Measurements from ENCODE around the gene MICB. TPM values are rescaled to one million over a fixed set of nuclear protein-coding genes. Genes with fewer than 3 reads are reported as not detected.

Gene MICB
- total RNA-seq, 2 donors from 2014 or later: 25.8 to 34.3 TPM

- H3K36me3 Mint-ChIP-seq (ENCODE audit: low read depth): peaks cover 86% of the 10 kb centered on the region
- peak overlapping the region; percentile 22 for H3K27ac Mint-ChIP-seq
- peaks cover 68% of the 10 kb centered on the region for H3K4me1 Mint-ChIP-seq
Measured at GRCh38 chr6:31467151-31467550, 30.8 kb upstream of the MICB start.

GRCh38 chr6:31468311-31468710 lies 29.6 kb upstream of the MICB start:
- Mint-ChIP-seq H3K9me3 (no peaks in the 10 kb centered on the region), H3K27me3 (no peaks in the 10 kb centered on the region), H3K36me3 (ENCODE audit: low read depth) (peaks cover 75% of the 10 kb centered on the region), H3K4me1 (peaks cover 71% of the 10 kb centered on the region), H3K27ac (no peak overlapping the region), H3K4me3 (peak overlapping the region; percentile 100)
- ATAC-seq (replicated peaks): no peak

More at GRCh38 chr6:31467151-31467550, 30.8 kb upstream of the MICB start:
- Mint-ChIP-seq H3K4me3 (peak overlapping the region; percentile 100), H3K27me3 (no peaks in the 10 kb centered on the region), H3K9me3 (no peaks in the 10 kb centered on the region)
- ATAC-seq (replicated peaks): no peak

- peaks cover 50% of the 10 kb centered on the region for H3K36me3 Mint-ChIP-seq (ENCODE audit: low read depth)
- no peaks in the 10 kb centered on the region for H3K9me3 Mint-ChIP-seq
- peak overlapping the region; percentile 51 for H3K4me3 Mint-ChIP-seq
- peaks cover 72% of the 10 kb centered on the region for H3K4me1 Mint-ChIP-seq
- H3K27ac Mint-ChIP-seq: peak overlapping the region; percentile 84
- ATAC-seq (replicated peaks): no peak
- H3K27me3 Mint-ChIP-seq: no peaks in the 10 kb centered on the region
Measured at GRCh38 chr6:31470801-31471200, 27.1 kb upstream of the MICB start.

- peaks cover 65% of the 10 kb centered on the region for H3K4me1 Mint-ChIP-seq
- H3K36me3 Mint-ChIP-seq (ENCODE audit: low read depth): peaks cover 41% of the 10 kb centered on the region
- no peak for ATAC-seq (replicated peaks)
- peak overlapping the region; percentile 51 for H3K4me3 Mint-ChIP-seq
- H3K9me3 Mint-ChIP-seq: no peaks in the 10 kb centered on the region
- peak overlapping the region; percentile 84 for H3K27ac Mint-ChIP-seq
- no peaks in the 10 kb centered on the region for H3K27me3 Mint-ChIP-seq
Measured at GRCh38 chr6:31471711-31472110, 26.2 kb upstream of the MICB start.

- Mint-ChIP-seq H3K27ac (peak overlapping the region; percentile 84), H3K4me3 (peak overlapping the region; percentile 51), H3K36me3 (ENCODE audit: low read depth) (peaks cover 36% of the 10 kb centered on the region), H3K4me1 (peaks cover 60% of the 10 kb centered on the region), H3K27me3 (no peaks in the 10 kb centered on the region), H3K9me3 (no peaks in the 10 kb centered on the region)
- peak; percentile 82 for ATAC-seq (replicated peaks)
Measured at GRCh38 chr6:31472259-31472658, 25.7 kb upstream of the MICB start.

GRCh38 chr6:31473244-31473643 lies 24.7 kb upstream of the MICB start:
- Mint-ChIP-seq H3K4me1 (peaks cover 50% of the 10 kb centered on the region), H3K36me3 (ENCODE audit: low read depth) (peaks cover 26% of the 10 kb centered on the region), H3K9me3 (no peaks in the 10 kb centered on the region), H3K27me3 (no peaks in the 10 kb centered on the region), H3K27ac (peak overlapping the region; percentile 34), H3K4me3 (peak overlapping the region; percentile 32)
- ATAC-seq (replicated peaks): no peak

- Mint-ChIP-seq H3K9me3 (no peaks in the 10 kb centered on the region), H3K36me3 (ENCODE audit: low read depth) (peaks cover 25% of the 10 kb centered on the region), H3K27ac (peak overlapping the region; percentile 34), H3K27me3 (no peaks in the 10 kb centered on the region), H3K4me3 (peak overlapping the region; percentile 32), H3K4me1 (peaks cover 50% of the 10 kb centered on the region)
- peak; percentile 64 for ATAC-seq (replicated peaks)
Measured at GRCh38 chr6:31473780-31474761, 23.9 kb upstream of the MICB start.

GRCh38 chr6:31474871-31475286 lies 23.1 kb upstream of the MICB start:
- H3K36me3 Mint-ChIP-seq (ENCODE audit: low read depth): peaks cover 17% of the 10 kb centered on the region
- no peaks in the 10 kb centered on the region for H3K9me3 Mint-ChIP-seq
- H3K4me1 Mint-ChIP-seq: peaks cover 42% of the 10 kb centered on the region
- no peak for ATAC-seq (replicated peaks)
- no peak overlapping the region for H3K27ac Mint-ChIP-seq
- H3K4me3 Mint-ChIP-seq: no peak overlapping the region
- no peaks in the 10 kb centered on the region for H3K27me3 Mint-ChIP-seq

- Mint-ChIP-seq H3K9me3 (no peaks in the 10 kb centered on the region), H3K36me3 (ENCODE audit: low read depth) (peaks cover 3% of the 10 kb centered on the region), H3K27ac (peak overlapping the region; percentile 61), H3K27me3 (no peaks in the 10 kb centered on the region), H3K4me3 (no peak overlapping the region), H3K4me1 (peaks cover 24% of the 10 kb centered on the region)
- no peak for ATAC-seq (replicated peaks)
Measured at GRCh38 chr6:31476515-31477139, 21.3 kb upstream of the MICB start.

GRCh38 chr6:31477521-31477920 lies 20.4 kb upstream of the MICB start:
- Mint-ChIP-seq H3K27ac (peak overlapping the region; percentile 61), H3K4me3 (no peak overlapping the region), H3K27me3 (no peaks in the 10 kb centered on the region), H3K9me3 (no peaks in the 10 kb centered on the region), H3K36me3 (ENCODE audit: low read depth) (no peaks in the 10 kb centered on the region), H3K4me1 (peaks cover 18% of the 10 kb centered on the region)
- ATAC-seq (replicated peaks): no peak

GRCh38 chr6:31478186-31478950 lies 19.6 kb upstream of the MICB start:
- Mint-ChIP-seq H3K4me3 (no peak overlapping the region), H3K9me3 (no peaks in the 10 kb centered on the region), H3K27ac (no peak overlapping the region), H3K27me3 (no peaks in the 10 kb centered on the region), H3K36me3 (ENCODE audit: low read depth) (no peaks in the 10 kb centered on the region), H3K4me1 (peaks cover 15% of the 10 kb centered on the region)
- ATAC-seq (replicated peaks): no peak

- ATAC-seq (replicated peaks): no peak
- H3K27me3 Mint-ChIP-seq: no peaks in the 10 kb centered on the region
- H3K27ac Mint-ChIP-seq: no peak overlapping the region
- H3K9me3 Mint-ChIP-seq: no peaks in the 10 kb centered on the region
- no peak overlapping the region for H3K4me3 Mint-ChIP-seq
- H3K36me3 Mint-ChIP-seq (ENCODE audit: low read depth): no peaks in the 10 kb centered on the region
- peaks cover 6% of the 10 kb centered on the region for H3K4me1 Mint-ChIP-seq
Measured at GRCh38 chr6:31479151-31479932, 18.6 kb upstream of the MICB start.

GRCh38 chr6:31479933-31480535 lies 17.9 kb upstream of the MICB start:
- Mint-ChIP-seq H3K9me3 (no peaks in the 10 kb centered on the region), H3K4me1 (peaks cover 3% of the 10 kb centered on the region), H3K27me3 (no peaks in the 10 kb centered on the region), H3K36me3 (ENCODE audit: low read depth) (no peaks in the 10 kb centered on the region), H3K27ac (no peak overlapping the region), H3K4me3 (no peak overlapping the region)
- ATAC-seq (replicated peaks): no peak

Data from activated T-helper 17 cell treated with anti-CD3 and anti-CD28 coated beads, Interleukin-2, amount 50 U/mL, for 72 hours (primary cell).